Measurements from ENCODE around the gene RAB11B.

DNA sequence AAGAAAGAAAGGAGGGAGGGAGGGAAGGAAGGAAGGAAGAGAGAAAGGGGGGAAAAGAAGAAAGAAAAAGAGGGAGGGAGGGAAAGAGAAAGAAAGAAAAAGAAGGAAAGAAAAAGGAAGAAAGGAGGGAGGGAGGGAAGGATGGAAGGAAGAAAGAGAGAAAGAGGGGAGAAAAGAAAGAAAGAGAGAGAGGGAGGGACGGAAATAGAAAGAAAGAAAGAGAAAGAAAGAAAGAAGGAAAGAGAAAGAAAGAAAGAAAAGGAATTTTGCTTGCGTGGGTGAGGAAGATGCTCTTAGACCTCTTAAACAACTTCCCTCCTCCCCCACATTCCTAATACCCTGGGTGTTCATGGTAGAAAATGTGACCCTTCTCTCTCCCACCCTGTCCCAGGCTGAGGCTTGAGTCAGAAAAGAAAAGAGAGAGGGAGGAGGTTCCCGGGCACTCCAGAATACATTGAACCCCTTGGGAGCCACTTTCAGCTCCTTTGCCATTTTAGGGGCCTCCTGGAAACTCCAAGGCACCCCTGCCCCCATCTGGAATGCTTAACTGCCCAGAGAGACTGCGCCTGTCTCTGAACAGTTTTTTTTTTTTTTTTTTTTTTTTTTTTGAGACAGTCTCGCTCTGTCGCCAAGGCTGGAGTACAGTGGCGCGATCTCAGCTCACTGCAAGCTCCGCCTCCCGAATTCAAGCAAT is 37.9 kb upstream of the RAB11B start:
- TF ChIP-seq, protein P1, sequence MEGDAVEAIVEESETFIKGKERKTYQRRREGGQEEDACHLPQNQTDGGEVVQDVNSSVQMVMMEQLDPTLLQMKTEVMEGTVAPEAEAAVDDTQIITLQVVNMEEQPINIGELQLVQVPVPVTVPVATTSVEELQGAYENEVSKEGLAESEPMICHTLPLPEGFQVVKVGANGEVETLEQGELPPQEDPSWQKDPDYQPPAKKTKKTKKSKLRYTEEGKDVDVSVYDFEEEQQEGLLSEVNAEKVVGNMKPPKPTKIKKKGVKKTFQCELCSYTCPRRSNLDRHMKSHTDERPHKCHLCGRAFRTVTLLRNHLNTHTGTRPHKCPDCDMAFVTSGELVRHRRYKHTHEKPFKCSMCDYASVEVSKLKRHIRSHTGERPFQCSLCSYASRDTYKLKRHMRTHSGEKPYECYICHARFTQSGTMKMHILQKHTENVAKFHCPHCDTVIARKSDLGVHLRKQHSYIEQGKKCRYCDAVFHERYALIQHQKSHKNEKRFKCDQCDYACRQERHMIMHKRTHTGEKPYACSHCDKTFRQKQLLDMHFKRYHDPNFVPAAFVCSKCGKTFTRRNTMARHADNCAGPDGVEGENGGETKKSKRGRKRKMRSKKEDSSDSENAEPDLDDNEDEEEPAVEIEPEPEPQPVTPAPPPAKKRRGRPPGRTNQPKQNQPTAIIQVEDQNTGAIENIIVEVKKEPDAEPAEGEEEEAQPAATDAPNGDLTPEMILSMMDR (IDR thresholded peaks at IDR 0.05): no peak
- no peak for TF ChIP-seq POLR2A (IDR thresholded peaks at IDR 0.05)
- TF ChIP-seq POLR2AphosphoS5 (IDR thresholded peaks at IDR 0.05): no peak

Data from breast epithelium (tissue), 3 donors.